H1 (cell line): ENCODE measurements around the gene QSOX2. TPM values are rescaled to one million over a fixed set of nuclear protein-coding genes. Genes with fewer than 3 reads are reported as not detected.
A peak's percentile ranks its signal among the peaks of the same experiment; 100 is the strongest.

Source experiments
- CTCF ChIA-PET: fragments of 300-600 bp; sonication (Branson Sonifier 250); formaldehyde crosslinking; loops from one replicate; lab custom pipeline; 2021; ENCODE audit not compliant: partially characterized antibody; lab: Charles Lee
- POLR2A ChIA-PET: fragments of 300-600 bp; sonication (Branson Sonifier 250); formaldehyde crosslinking; loops from one replicate; lab custom pipeline; 2021; ENCODE audit warnings: inconsistent platforms; ENCODE audit not compliant: partially characterized antibody; lab: Charles Lee
- DNase-seq, 2 experiments: peaks; one replicate each; pipeline versions ENCODE4 v3.0.0 to v3.0.0-alpha.2; 2010 to 2022; ENCODE audit warnings: low spot score in 2 of 2, low read depth in 1 of 2, mixed read lengths in 1 of 2
- FAIRE-seq: peaks from 2 replicates; lab custom pipeline; 2011; peaks lifted over from hg19 to GRCh38; lab: Jason Lieb, UNC
- H2AFZ ChIP-seq: 2 replicates; pipeline ENCODE4 v1.8.1; 2012; ENCODE audit warnings: low read length, inconsistent platforms
- H2AK5ac ChIP-seq: 2 replicates; pipeline ENCODE4 v1.6.1; 2013; ENCODE audit warnings: low read depth, low read length
- H2BK120ac ChIP-seq: replicated peaks from 2 replicates; pipeline ENCODE3; 2013; ENCODE audit warnings: low read depth, low read length, inconsistent platforms
- H2BK12ac ChIP-seq: 2 replicates; pipeline ENCODE4 v1.6.1; 2013; ENCODE audit warnings: low read depth, low read length
- H2BK15ac ChIP-seq: 2 replicates; pipeline ENCODE4 v1.6.1; 2013; ENCODE audit warnings: low read length
- H2BK20ac ChIP-seq: 2 replicates; pipeline ENCODE4 v1.6.1; 2013; ENCODE audit warnings: low read length
- H2BK5ac ChIP-seq: 2 replicates; pipeline ENCODE4 v1.6.1; 2013; ENCODE audit warnings: low read depth, low read length
- H3K14ac ChIP-seq: 2 replicates; pipeline ENCODE4 v1.6.1; 2013; ENCODE audit warnings: inconsistent platforms; ENCODE audit not compliant: insufficient read length
- H3K18ac ChIP-seq: 2 replicates; pipeline ENCODE4 v1.6.1; 2013; ENCODE audit warnings: low read length; ENCODE audit errors: extremely low read depth
- H3K23ac ChIP-seq: 2 replicates; pipeline ENCODE4 v1.6.1; 2013; ENCODE audit warnings: inconsistent platforms; ENCODE audit not compliant: insufficient read length
- H3K23me2 ChIP-seq: 2 replicates; pipeline ENCODE4 v1.6.1; 2013; ENCODE audit warnings: low read depth, low read length
- H3K27ac ChIP-seq: 2 replicates; pipeline ENCODE4 v1.6.1; 2011; ENCODE audit warnings: low read depth, low read length, inconsistent platforms
- H3K27me3 ChIP-seq, 4 experiments: replicated peaks in 1 of 4; 1 replicate in 1 of 4; 2 replicates in 3 of 4; pipeline versions ENCODE4 v1.6.1 to v1.8.1; 2011 to 2013; ENCODE audit warnings: low read length in 3 of 4, mild to moderate bottlenecking in 3 of 4, inconsistent platforms in 2 of 4, mixed read lengths in 2 of 4, moderate library complexity in 1 of 4; ENCODE audit not compliant: control insufficient read depth in 3 of 4, insufficient read depth in 3 of 4; ENCODE audit errors: extremely low read depth in 1 of 4
- H3K36me3 ChIP-seq, 4 experiments: 2 replicates each; pipeline versions ENCODE4 v1.6.1 to v1.8.1; 2011 to 2013; ENCODE audit warnings: mild to moderate bottlenecking in 4 of 4, low read length in 3 of 4, moderate library complexity in 2 of 4, control low read depth in 1 of 4, inconsistent platforms in 1 of 4; ENCODE audit not compliant: insufficient read depth in 4 of 4, control insufficient read depth in 2 of 4
- H3K4ac ChIP-seq: replicated peaks from 2 replicates; pipeline ENCODE3; 2013; ENCODE audit warnings: low read length, low read depth, mixed read lengths, inconsistent platforms; ENCODE audit not compliant: insufficient read length
- H3K4me1 ChIP-seq, 4 experiments: replicated peaks in 1 of 4; 1 replicate in 1 of 4; 2 replicates in 3 of 4; pipeline versions ENCODE4 v1.6.1 to v1.8.1; 2011 to 2013; ENCODE audit warnings: low read length in 3 of 4, inconsistent platforms in 2 of 4, mixed read lengths in 1 of 4; ENCODE audit not compliant: insufficient read depth in 4 of 4, control insufficient read depth in 3 of 4
- H3K4me2 ChIP-seq, 2 experiments: 2 replicates each; pipeline versions ENCODE4 v1.6.1 to v1.8.1; 2011 to 2013; ENCODE audit warnings: low read depth in 2 of 2, low read length in 2 of 2, control low read depth in 1 of 2, inconsistent platforms in 1 of 2, mild to moderate bottlenecking in 1 of 2; ENCODE audit not compliant: insufficient read depth in 1 of 2
- H3K4me3 ChIP-seq, 4 experiments: fragments of 200-600, 300-600 bp in 1 of 4; sonication (generic), shearing (Covaris generic), sonication (Bioruptor Twin) in 1 of 4; 2 replicates each; pipeline versions ENCODE4 v1.5.1 to v1.8.1; 2011 to 2016; ENCODE audit warnings: low read length in 4 of 4, low read depth in 3 of 4, control low read depth in 2 of 4, inconsistent platforms in 2 of 4, mild to moderate bottlenecking in 2 of 4, mixed read lengths in 1 of 4, moderate library complexity in 1 of 4; ENCODE audit not compliant: insufficient read depth in 2 of 4; ENCODE audit errors: extremely low read depth in 1 of 4
- H3K56ac ChIP-seq: replicated peaks from 2 replicates; pipeline ENCODE3; 2013; ENCODE audit warnings: low read depth, mild to moderate bottlenecking, mixed read lengths, low read length, inconsistent platforms; ENCODE audit not compliant: insufficient read length
- H3K79me1 ChIP-seq: 2 replicates; pipeline ENCODE4 v1.6.1; 2013; ENCODE audit warnings: low read depth, low read length, control low read depth
- H3K79me2 ChIP-seq, 2 experiments: 2 replicates each; pipeline versions ENCODE4 v1.6.1 to v1.8.1; 2012 to 2013; ENCODE audit warnings: low read length in 2 of 2, mild to moderate bottlenecking in 2 of 2, inconsistent platforms in 1 of 2; ENCODE audit not compliant: insufficient read depth in 2 of 2, control insufficient read depth in 1 of 2
- H3K9ac ChIP-seq, 4 experiments: replicated peaks in 1 of 4; 1 replicate in 1 of 4; 2 replicates in 3 of 4; pipeline versions ENCODE4 v1.6.1 to v1.8.1; 2011 to 2013; ENCODE audit warnings: low read depth in 3 of 4, low read length in 3 of 4, control low read depth in 2 of 4, mild to moderate bottlenecking in 2 of 4, moderate library complexity in 2 of 4, inconsistent platforms in 1 of 4; ENCODE audit errors: extremely low read depth in 1 of 4
- H3K9me3 ChIP-seq, 2 experiments: 2 replicates each; pipeline versions ENCODE4 v1.6.1 to v1.8.1; 2012 to 2013; ENCODE audit warnings: mild to moderate bottlenecking in 2 of 2, moderate library complexity in 2 of 2, control low read depth in 1 of 2, inconsistent platforms in 1 of 2, low read depth in 1 of 2, low read length in 1 of 2, mixed read lengths in 1 of 2; ENCODE audit not compliant: insufficient read depth in 2 of 2
- H4K20me1 ChIP-seq, 2 experiments: replicated peaks in 1 of 2; 2 replicates each; pipeline versions ENCODE3 to v1.8.1; 2011 to 2013; ENCODE audit warnings: inconsistent platforms in 2 of 2, low read length in 2 of 2, mild to moderate bottlenecking in 1 of 2; ENCODE audit not compliant: insufficient read depth in 2 of 2, control insufficient read depth in 1 of 2
- H4K5ac ChIP-seq: 2 replicates; pipeline ENCODE4 v1.6.1; 2013; ENCODE audit warnings: low read length, low read depth, mixed read lengths, inconsistent platforms; ENCODE audit not compliant: insufficient read length
- H4K8ac ChIP-seq: 2 replicates; pipeline ENCODE4 v1.8.0; 2013; ENCODE audit warnings: mild to moderate bottlenecking, moderate library complexity, low read length, inconsistent platforms; ENCODE audit not compliant: insufficient read depth; ENCODE audit errors: extremely low read depth
- H4K91ac ChIP-seq: replicated peaks from 2 replicates; pipeline ENCODE3; 2013; ENCODE audit warnings: low read length, mixed read lengths, inconsistent platforms; ENCODE audit not compliant: insufficient read length
- ASH2L ChIP-seq: fragments of 200-600, 300-600 bp; sonication (generic); IDR thresholded peaks from one replicate; pipeline ENCODE4 v1.7.1; 2017; ENCODE audit warnings: low read length
- FOSL1 ChIP-seq: IDR thresholded peaks from 2 replicates; pipeline ENCODE4 v1.6.1; 2011; ENCODE audit warnings: mild to moderate bottlenecking, low read depth, low read length, moderate library complexity; ENCODE audit not compliant: insufficient read depth
- GABPA ChIP-seq: IDR thresholded peaks from 2 replicates; pipeline ENCODE4 v1.6.1; 2011; ENCODE audit warnings: mild to moderate bottlenecking, low read length, moderate library complexity, borderline replicate concordance; ENCODE audit not compliant: insufficient read depth
- SP4 ChIP-seq: IDR thresholded peaks from 2 replicates; pipeline ENCODE4 v1.6.1; 2012; ENCODE audit warnings: low read length, inconsistent platforms
- WGBS, 2 experiments: shearing (Covaris generic) in 1 of 2; methylation state at CpG; one replicate each; pipeline versions ENCODE4 v1.1.6 to v1.1.7; 2013 to 2015; ENCODE audit warnings: low lambda C conversion rate in 2 of 2, mixed read lengths in 2 of 2, inconsistent platforms in 1 of 2, low coverage in 1 of 2, missing lambda C conversion rate in 1 of 2; ENCODE audit not compliant: insufficient replicate concordance in 2 of 2, insufficient coverage in 1 of 2, insufficient read length in 1 of 2; ENCODE audit errors: extremely low coverage in 1 of 2, missing lambda C conversion rate in 1 of 2; 5-methylcytosine and 5-hydroxymethylcytosine counted together
- polyA plus RNA-seq, 7 experiments: library from polyadenylated mRNA; depleted of rRNA in 3 of 7; stranded (reverse) in 5 of 7; unstranded in 2 of 7; fragments of >200 nt in 5 of 7; fragments of 200-250 nt in 2 of 7; gene quantifications; 1 replicate in 5 of 7; 2 replicates in 1 of 7; 4 replicates in 1 of 7; pipeline versions ENCODE4 v1.2.1 to v1.2.3, GENCODE V29; 2011 to 2013; ENCODE audit warnings: missing spikeins in 2 of 7, mixed read lengths in 2 of 7
- total RNA-seq: library from RNA; stranded (reverse); fragmentation: NEBNext Ultra II Directional; extraction: Animal tissue kit (Norgen Biotek cat#: 25700); gene quantifications from 2 replicates; pipeline ENCODE4 v1.2.1, GENCODE V29; 2021

QSOX2 gene
- total and polyA plus RNA-seq, 2 of the 8 experiments (the other 6 are each of a cell fraction or from before 2014, with no cell fraction given) = 18.0 to 28.6 TPM

- no peak overlapping the region for H2BK20ac ChIP-seq
- H3K56ac ChIP-seq = no peak overlapping the region
- no peak overlapping the region for H3K9ac ChIP-seq
- no peak overlapping the region for H2BK5ac ChIP-seq
- POLR2A ChIA-PET = no interaction called here
- no peaks in the 10 kb centered on the region; a peak in 1 of 8 replicates for H3K36me3 ChIP-seq
- DNase-seq (no peak), FAIRE-seq (no peak)
- no peak overlapping the region for H2BK15ac ChIP-seq
- H3K9me3 ChIP-seq = peaks cover 4 to 10% of the 10 kb centered on the region in 2 experiments; a peak in 2 of 4 replicates
- 92% methylated on average over 19 of the region's 31 CpGs; no CpG with 5 or more reads in 1 of the 2 experiments for WGBS, 2 experiments
- H3K4me2 ChIP-seq = no peak overlapping the region
- no peaks in the 10 kb centered on the region for H3K4me1 ChIP-seq
- H4K8ac ChIP-seq = peak overlapping the region; percentile 64
- H3K79me2 ChIP-seq = no peaks in the 10 kb centered on the region
- no peak overlapping the region for H3K4me3 ChIP-seq
- CTCF ChIA-PET = interaction anchor here (0.8 to 1.9 kb wide), 9 partner anchors 8 to 152 kb away, joined by 3 to 6 read pairs (median 3); no protein-coding TSS in a partner anchor
- H2AFZ ChIP-seq = no peak overlapping the region; the same call in 1 of the 2 replicates
- no peaks in the 10 kb centered on the region for H3K79me1 ChIP-seq
- no peak overlapping the region for H3K4ac ChIP-seq
- H3K27ac ChIP-seq = no peak overlapping the region
- no peak overlapping the region for H3K18ac ChIP-seq
- no peak overlapping the region for H2BK12ac ChIP-seq
- no peaks in the 10 kb centered on the region for H3K27me3 ChIP-seq
- H2BK120ac ChIP-seq = no peak overlapping the region
- H2AK5ac ChIP-seq = no peak overlapping the region
- H3K14ac ChIP-seq = no peak overlapping the region
- H4K91ac ChIP-seq = no peak overlapping the region
- no peak overlapping the region for H3K23ac ChIP-seq
- H3K23me2 ChIP-seq = peaks cover 11% of the 10 kb centered on the region; the same call in 1 of the 2 replicates
- H4K5ac ChIP-seq = no peak overlapping the region
- H4K20me1 ChIP-seq = peaks cover 0 to 12% of the 10 kb centered on the region in 2 experiments
- no peak for TF ChIP-seq GABPA
- TF ChIP-seq SP4 = no peak
- no peak for TF ChIP-seq FOSL1
- no peak for TF ChIP-seq ASH2L
Measured at GRCh38 chr9:136290508-136291000, 44.9 kb upstream of the QSOX2 start.
